Psoas muscle (tissue), 8 donors: ENCODE results near the gene GRP. TPM values are rescaled to one million over a fixed set of nuclear protein-coding genes. Genes with fewer than 3 reads are reported as not detected.

Experiments
- ATAC-seq, 4 donors: fragments of 200-7000 bp; cut with Tn5 transposase; one replicate each; pipeline ENCODE4 v1.9.1; 2020; ENCODE audit warnings: moderate library complexity in 3 of 4, mild to moderate bottlenecking in 2 of 4
- DNase-seq, 2 donors: peaks; one replicate each; pipeline ENCODE4 v3.0.0-alpha.2; 2020
- H3K27ac ChIP-seq: fragments of 200-600 bp; one replicate; pipeline ENCODE4 v1.8.0; 2022
- H3K27me3 ChIP-seq, 3 donors: fragments of 200-600 bp in 1 of 3; one replicate each; pipeline versions ENCODE4 v1.6.1 to v1.8.0; 2013 to 2022; ENCODE audit warnings: low read length in 2 of 3, mild to moderate bottlenecking in 2 of 3, moderate library complexity in 1 of 3; ENCODE audit not compliant: insufficient read depth in 3 of 3
- H3K36me3 ChIP-seq, 2 donors: fragments of 200-600 bp in 1 of 2; one replicate each; pipeline versions ENCODE4 v1.6.1 to v1.8.0; 2013 to 2022; ENCODE audit warnings: low read depth in 1 of 2, mild to moderate bottlenecking in 1 of 2, moderate library complexity in 1 of 2; ENCODE audit not compliant: insufficient read depth in 1 of 2
- H3K4me1 ChIP-seq: fragments of 200-600 bp; one replicate; pipeline ENCODE4 v1.8.0; 2022
- H3K4me3 ChIP-seq: fragments of 200-600 bp; one replicate; pipeline ENCODE4 v1.8.0; 2022; ENCODE audit warnings: mild to moderate bottlenecking
- H3K9me3 ChIP-seq: fragments of 200-600 bp; one replicate; pipeline ENCODE4 v1.8.0; 2022
- WGBS, 3 donors: extraction: QIAGEN DNeasy Blood & Tissue Kit; methylation state at CpG; one replicate each; pipeline versions ENCODE4 v1.1.6 to v1.1.7; 2013; 5-methylcytosine and 5-hydroxymethylcytosine counted together
- intact Hi-C, 2 donors: fragments of 100-400 bp; cut with DNase I; formaldehyde crosslinking; loops; one replicate each; pipeline versions ENCODE4 v1.11.0 to v1.14.2; 2022
- polyA plus RNA-seq, 3 donors: library from polyadenylated mRNA; stranded (reverse); fragments of 200-250 nt; gene quantifications; one replicate each; pipeline ENCODE4 v1.2.3, GENCODE V29; 2013
- total RNA-seq, 4 donors: library from RNA; stranded (reverse); fragmentation: NEBNext Ultra II Directional in 2 of 4; extraction: Animal tissue kit (Norgen Biotek cat#: 25700) in 2 of 4; gene quantifications; one replicate each; pipeline versions ENCODE4 v1.2.1 to v1.2.4, GENCODE V29; 2021 to 2023
- TF ChIP-seq, protein P1 (sequence below): fragments of 200-600 bp; IDR thresholded peaks from one replicate; pipeline ENCODE4 v1.8.0; 2022; ENCODE audit warnings: antibody characterized with exemption
- donor health status: healthy with polysubstance abuse.
- donor health status: DM: no; HTN: no; CAD: no; lungs with moderate emphysema.
- donor health status: Bipolar disorder and iron deficiency.
- donor health status: healthy.
- donor health status: DM: yes; HTN: yes; CAD: no.
- donor health status: DM: no; HTN: no; CAD: no.
- donor health status: DM: no; HTN: no; CAD: no.
- donor health status: DM: yes; HTN: yes; CAD: no.

Gene GRP
- total and polyA plus RNA-seq, 7 donors: not detected

DNA sequence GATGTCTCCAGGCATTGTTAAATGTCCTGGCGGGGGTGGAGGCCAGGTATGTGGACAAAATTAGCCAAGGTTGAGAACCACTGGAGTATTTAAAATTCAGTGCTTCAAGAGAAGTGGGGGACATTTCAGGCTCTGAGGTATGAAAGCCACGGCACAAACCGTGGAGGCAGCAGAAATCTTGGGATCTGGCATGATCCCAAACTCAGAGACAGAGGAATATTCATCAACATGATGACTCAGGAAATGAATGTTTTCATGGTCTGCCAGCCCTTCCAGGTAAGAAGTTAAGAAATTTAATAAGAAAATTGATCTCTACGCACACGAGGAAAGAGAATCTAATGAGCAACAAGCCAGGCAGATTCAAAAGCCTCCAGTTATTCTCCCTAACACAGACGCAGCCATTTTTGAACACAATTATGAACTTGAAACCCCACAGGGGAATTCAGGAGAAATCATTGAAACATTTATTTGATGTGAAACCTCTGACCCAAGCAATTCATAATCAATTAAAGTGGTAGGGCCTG is 11.3 kb upstream of the GRP start:
- no peak overlapping the region for H3K4me3 ChIP-seq
- DNase-seq (no peak), ATAC-seq (no peak)
- H3K4me1 ChIP-seq: no peaks in the 10 kb centered on the region
- H3K27me3 ChIP-seq: peaks cover 0 to 10% (median 3%) of the 10 kb centered on the region in 3 donors
- intact Hi-C loops: no loop called here
- H3K36me3 ChIP-seq: no peaks in the 10 kb centered on the region
- H3K9me3 ChIP-seq: no peaks in the 10 kb centered on the region
- no peak overlapping the region for H3K27ac ChIP-seq
- WGBS, 3 donors: 31 to 43% (median 40%) methylated on average over 6 of the region's 6 CpGs
- TF ChIP-seq, protein P1, sequence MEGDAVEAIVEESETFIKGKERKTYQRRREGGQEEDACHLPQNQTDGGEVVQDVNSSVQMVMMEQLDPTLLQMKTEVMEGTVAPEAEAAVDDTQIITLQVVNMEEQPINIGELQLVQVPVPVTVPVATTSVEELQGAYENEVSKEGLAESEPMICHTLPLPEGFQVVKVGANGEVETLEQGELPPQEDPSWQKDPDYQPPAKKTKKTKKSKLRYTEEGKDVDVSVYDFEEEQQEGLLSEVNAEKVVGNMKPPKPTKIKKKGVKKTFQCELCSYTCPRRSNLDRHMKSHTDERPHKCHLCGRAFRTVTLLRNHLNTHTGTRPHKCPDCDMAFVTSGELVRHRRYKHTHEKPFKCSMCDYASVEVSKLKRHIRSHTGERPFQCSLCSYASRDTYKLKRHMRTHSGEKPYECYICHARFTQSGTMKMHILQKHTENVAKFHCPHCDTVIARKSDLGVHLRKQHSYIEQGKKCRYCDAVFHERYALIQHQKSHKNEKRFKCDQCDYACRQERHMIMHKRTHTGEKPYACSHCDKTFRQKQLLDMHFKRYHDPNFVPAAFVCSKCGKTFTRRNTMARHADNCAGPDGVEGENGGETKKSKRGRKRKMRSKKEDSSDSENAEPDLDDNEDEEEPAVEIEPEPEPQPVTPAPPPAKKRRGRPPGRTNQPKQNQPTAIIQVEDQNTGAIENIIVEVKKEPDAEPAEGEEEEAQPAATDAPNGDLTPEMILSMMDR: no peak

DNA sequence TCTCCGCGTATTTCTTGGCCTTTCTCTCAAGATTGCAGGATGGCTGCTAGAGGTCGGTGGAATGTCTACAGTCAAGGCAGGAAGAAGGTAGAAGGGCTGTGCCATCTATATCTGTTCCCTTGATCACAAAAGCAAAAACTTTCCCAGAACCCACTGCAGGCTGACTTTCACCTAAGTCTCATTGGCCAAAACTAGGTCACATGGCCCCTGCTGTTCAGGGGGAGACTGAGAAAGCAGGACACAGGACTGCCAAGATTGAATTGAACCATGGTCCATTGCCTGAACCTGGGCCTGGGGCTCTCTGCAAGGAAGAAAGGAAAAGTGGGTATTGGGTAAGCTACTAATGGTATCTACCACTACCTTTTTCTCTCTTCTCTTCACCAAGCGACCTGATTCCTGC is 9.7 kb upstream of the GRP start:
- intact Hi-C loops: no loop called here
- ATAC-seq: no peak
- Histone ChIP-seq H3K9me3 (no peaks in the 10 kb centered on the region), H3K27me3 (peaks cover 0 to 13% (median 3%) of the 10 kb centered on the region in 3 donors), H3K36me3 (no peaks in the 10 kb centered on the region), H3K27ac (no peak overlapping the region), H3K4me3 (no peak overlapping the region), H3K4me1 (no peaks in the 10 kb centered on the region)
- no peak for DNase-seq
- 82 to 90% (median 86%) methylated on average over 4 of the region's 4 CpGs for WGBS, 3 donors
- TF ChIP-seq, protein P1: no peak

DNA sequence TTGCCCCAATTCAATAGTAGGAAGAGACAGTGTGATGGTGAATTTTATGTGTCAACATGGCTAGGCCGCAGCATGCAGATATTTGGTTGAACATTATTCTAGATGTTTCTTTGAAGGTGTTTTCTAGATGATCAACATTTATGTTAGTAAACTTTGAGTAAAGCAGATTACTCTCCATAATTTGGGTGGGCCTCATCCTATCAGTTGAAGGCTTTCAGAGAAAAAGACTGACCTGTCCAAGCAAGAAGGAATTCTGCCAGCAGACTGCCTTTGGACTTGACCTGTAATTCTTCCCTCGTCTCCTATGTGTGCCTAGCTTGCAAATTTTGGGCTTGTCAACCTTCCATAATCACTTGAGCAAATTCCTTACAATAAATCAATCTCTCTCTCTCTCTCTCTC is 8.3 kb upstream of the GRP start:
- intact Hi-C loops: no loop called here
- Histone ChIP-seq H3K9me3 (no peaks in the 10 kb centered on the region), H3K4me1 (no peaks in the 10 kb centered on the region), H3K27ac (no peak overlapping the region), H3K27me3 (peaks cover 0 to 19% (median 5%) of the 10 kb centered on the region in 3 donors), H3K36me3 (no peaks in the 10 kb centered on the region), H3K4me3 (no peak overlapping the region)
- 82 to 93% (median 85%) methylated on average over 2 of the region's 2 CpGs for WGBS, 3 donors
- TF ChIP-seq, protein P1: no peak
- ATAC-seq (no peak), DNase-seq (no peak)

DNA sequence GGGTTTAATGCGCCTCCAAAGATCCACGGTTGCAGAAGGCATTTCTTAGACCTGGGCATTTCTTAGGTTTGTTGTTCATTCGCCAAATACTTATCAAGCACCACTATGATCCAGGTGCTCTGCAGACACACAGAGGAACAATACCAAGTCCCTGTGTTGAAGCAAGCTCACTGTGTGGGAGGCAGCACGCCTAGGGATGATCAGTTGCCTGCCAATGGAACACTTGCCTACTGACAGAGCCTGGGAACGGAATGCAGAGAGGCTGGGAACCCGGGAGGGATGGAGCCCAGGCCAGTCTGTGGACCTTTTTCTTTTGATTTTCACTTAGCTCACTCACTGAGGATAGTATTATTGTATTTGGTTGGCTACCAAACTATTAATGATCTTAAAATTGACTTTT is 1.9 kb upstream of the GRP start:
- 71 to 75% (median 71%) methylated on average over 6 of the region's 6 CpGs for WGBS, 3 donors
- Histone ChIP-seq H3K4me3 (no peak overlapping the region), H3K27ac (no peak overlapping the region), H3K27me3 (peaks cover 0 to 70% (median 22%) of the 10 kb centered on the region in 3 donors), H3K9me3 (no peaks in the 10 kb centered on the region), H3K4me1 (no peaks in the 10 kb centered on the region), H3K36me3 (no peaks in the 10 kb centered on the region)
- intact Hi-C loops: no loop called here
- no peak for ATAC-seq
- no peak for DNase-seq
- TF ChIP-seq, protein P1: no peak

DNA sequence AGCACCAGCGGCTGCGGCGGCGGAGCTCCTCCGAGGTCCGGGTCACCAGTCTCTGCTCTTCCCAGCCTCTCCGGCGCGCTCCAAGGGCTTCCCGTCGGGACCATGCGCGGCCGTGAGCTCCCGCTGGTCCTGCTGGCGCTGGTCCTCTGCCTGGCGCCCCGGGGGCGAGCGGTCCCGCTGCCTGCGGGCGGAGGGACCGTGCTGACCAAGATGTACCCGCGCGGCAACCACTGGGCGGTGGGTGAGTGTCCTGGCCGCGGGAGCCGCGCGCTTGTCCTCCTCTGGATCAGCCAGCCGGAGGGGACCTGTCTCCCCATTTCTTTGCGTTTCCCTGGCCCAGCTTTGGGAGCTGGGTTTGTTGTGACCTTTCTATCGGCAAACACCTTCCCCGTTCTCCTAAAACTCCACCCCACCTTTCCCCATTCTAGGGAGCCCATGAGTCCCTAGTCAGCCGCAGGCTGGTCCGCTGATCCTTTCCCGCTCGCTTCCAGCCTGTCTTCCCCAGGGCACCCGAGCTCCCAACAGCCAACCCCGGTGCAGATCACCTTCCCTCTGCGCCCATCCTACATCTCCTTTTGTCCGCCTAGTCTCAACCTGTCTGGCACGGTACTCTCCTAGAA is 316 bp downstream of the GRP start:
- ATAC-seq: no peak

More for the DNA sequence above, 316 bp downstream of the GRP start:
- WGBS, 3 donors: 1 to 2% (median 1%) methylated on average over 24 to 46 of the region's 46 CpGs
- H3K4me3 ChIP-seq: no peak overlapping the region
- H3K36me3 ChIP-seq: no peaks in the 10 kb centered on the region
- intact Hi-C loops: no loop called here
- H3K4me1 ChIP-seq: no peaks in the 10 kb centered on the region
- no peak overlapping the region for H3K27ac ChIP-seq
- TF ChIP-seq, protein P1: no peak
- H3K9me3 ChIP-seq: no peaks in the 10 kb centered on the region
- DNase-seq: no peak
- peaks cover 0 to 67% (median 22%) of the 10 kb centered on the region in 3 donors for H3K27me3 ChIP-seq
